ENCODE results near the gene RBM38. TPM values are rescaled to one million over a fixed set of nuclear protein-coding genes. Genes with fewer than 3 reads are reported as not detected.

RBM38 gene
- total RNA-seq, 1 experiment from 2014 or later = 52.7 TPM

GRCh38 chr20:57402206-57403125, 11.3 kb downstream of the RBM38 start:
- CTCF ChIA-PET = interaction anchor here (0.7 kb wide), 1 partner anchor 54 kb away, joined by 5 read pairs; no protein-coding TSS in a partner anchor
- Histone ChIP-seq H3K27me3 (replicated peaks; ENCODE audit: insufficient read depth, low read depth, low read length, poor library complexity) (no peaks in the 10 kb centered on the region), H3K4me3 (ENCODE audit: low read depth, low read length, poor library complexity, severe bottlenecking) (no peak overlapping the region), H3K27ac (ENCODE audit: low read depth, low read length, poor library complexity, severe bottlenecking) (no peak overlapping the region), H3K4me1 (ENCODE audit: insufficient read depth, low read length, poor library complexity, severe bottlenecking) (no peaks in the 10 kb centered on the region), H3K36me3 (ENCODE audit: insufficient read depth, low read length, poor library complexity, severe bottlenecking) (peaks cover 14% of the 10 kb centered on the region), H3K9me3 (ENCODE audit: low read depth, low read length, poor library complexity, severe bottlenecking) (no peaks in the 10 kb centered on the region)
- intact Hi-C loops (cut with micrococcal nuclease; ENCODE audit: unreplicated experiment) = no loop called here
- no TSS peak for BruUV-seq (replicated peaks)
- DNase-seq (ENCODE audit: low spot score) = no peak
- TF ChIP-seq EZH2 (IDR thresholded peaks at IDR 0.05; ENCODE audit: borderline replicate concordance, low read depth, low read length, poor library complexity, severe bottlenecking) (no peak), CTCF (conservative IDR thresholded peaks at IDR 0.05; ENCODE audit: low read depth, low read length) (no peak)
- POLR2A ChIA-PET (ENCODE audit: low non-redundant PET) = no interaction called here

- TF ChIP-seq CTCF (conservative IDR thresholded peaks at IDR 0.05; ENCODE audit: low read depth, low read length) = no peak
- TF ChIP-seq EZH2 (IDR thresholded peaks at IDR 0.05; ENCODE audit: borderline replicate concordance, low read depth, low read length, poor library complexity, severe bottlenecking) = no peak
- H3K27me3 ChIP-seq (replicated peaks; ENCODE audit: insufficient read depth, low read depth, low read length, poor library complexity) = no peaks in the 10 kb centered on the region
- no peak overlapping the region for H3K27ac ChIP-seq (ENCODE audit: low read depth, low read length, poor library complexity, severe bottlenecking)
- peaks cover 20% of the 10 kb centered on the region for H3K36me3 ChIP-seq (ENCODE audit: insufficient read depth, low read length, poor library complexity, severe bottlenecking)
- CTCF ChIA-PET = interaction anchor here (0.7 kb wide), 1 partner anchor 55 kb away, joined by 5 read pairs; no protein-coding TSS in a partner anchor
- no TSS peak for BruUV-seq (replicated peaks)
- POLR2A ChIA-PET (ENCODE audit: low non-redundant PET) = no interaction called here
- intact Hi-C loops (cut with micrococcal nuclease; ENCODE audit: unreplicated experiment) = no loop called here
- no peak for DNase-seq (ENCODE audit: low spot score)
- H3K4me3 ChIP-seq (ENCODE audit: low read depth, low read length, poor library complexity, severe bottlenecking) = no peak overlapping the region
- H3K4me1 ChIP-seq (ENCODE audit: insufficient read depth, low read length, poor library complexity, severe bottlenecking) = no peaks in the 10 kb centered on the region
- no peaks in the 10 kb centered on the region for H3K9me3 ChIP-seq (ENCODE audit: low read depth, low read length, poor library complexity, severe bottlenecking)
Measured at GRCh38 chr20:57403216-57403615, 12.0 kb downstream of the RBM38 start.

- DNase-seq (ENCODE audit: low spot score) = no peak
- no peak overlapping the region for H3K27ac ChIP-seq (ENCODE audit: low read depth, low read length, poor library complexity, severe bottlenecking)
- H3K4me1 ChIP-seq (ENCODE audit: insufficient read depth, low read length, poor library complexity, severe bottlenecking) = no peaks in the 10 kb centered on the region
- POLR2A ChIA-PET (ENCODE audit: low non-redundant PET) = no interaction called here
- no peaks in the 10 kb centered on the region for H3K27me3 ChIP-seq (replicated peaks; ENCODE audit: insufficient read depth, low read depth, low read length, poor library complexity)
- intact Hi-C loops (cut with micrococcal nuclease; ENCODE audit: unreplicated experiment) = no loop called here
- H3K36me3 ChIP-seq (ENCODE audit: insufficient read depth, low read length, poor library complexity, severe bottlenecking) = peaks cover 28% of the 10 kb centered on the region
- TF ChIP-seq CTCF (conservative IDR thresholded peaks at IDR 0.05; ENCODE audit: low read depth, low read length) (no peak), EZH2 (IDR thresholded peaks at IDR 0.05; ENCODE audit: borderline replicate concordance, low read depth, low read length, poor library complexity, severe bottlenecking) (no peak)
- CTCF ChIA-PET = no interaction called here
- no peak overlapping the region for H3K4me3 ChIP-seq (ENCODE audit: low read depth, low read length, poor library complexity, severe bottlenecking)
- H3K9me3 ChIP-seq (ENCODE audit: low read depth, low read length, poor library complexity, severe bottlenecking) = no peaks in the 10 kb centered on the region
- no TSS peak for BruUV-seq (replicated peaks)
Measured at GRCh38 chr20:57404006-57404405, 12.8 kb downstream of the RBM38 start.

All from A673 (cell line).